Measurements from ENCODE around the gene AQP3. TPM values are rescaled to one million over a fixed set of nuclear protein-coding genes. Genes with fewer than 3 reads are reported as not detected.

AQP3 gene
- total RNA-seq, 1 donor from 2014 or later = 868 TPM

- Histone ChIP-seq H3K27me3 (no peaks in the 10 kb centered on the region), H3K4me3 (peak overlapping the region; percentile 49 to 55), H3K4me1 (peaks cover 27% of the 10 kb centered on the region), H3K9me3 (no peaks in the 10 kb centered on the region), H3K27ac (peak overlapping the region; percentile 53), H3K36me3 (no peaks in the 10 kb centered on the region)
- no peak for DNase-seq (ENCODE audit: extremely low spot score in 2 of 2)
- intact Hi-C loops (cut with DNase I) = no loop called here
- TF ChIP-seq POLR2AphosphoS5 (IDR thresholded peaks at IDR 0.05; ENCODE audit: insufficient read depth in 1 of 2, low read depth in 1 of 2) (peak; percentile 31 to 40), POLR2A (IDR thresholded peaks at IDR 0.05) (no peak)
Observed at GRCh38 chr9:33447799-33448553, 583 bp upstream of the AQP3 start.

- Histone ChIP-seq H3K27ac (peak overlapping the region; percentile 53), H3K9me3 (no peaks in the 10 kb centered on the region), H3K4me3 (peak overlapping the region; percentile 49 to 55), H3K4me1 (peaks cover 27% of the 10 kb centered on the region), H3K36me3 (no peaks in the 10 kb centered on the region), H3K27me3 (no peaks in the 10 kb centered on the region)
- intact Hi-C loops (cut with DNase I) = no loop called here
- no peak for DNase-seq (ENCODE audit: extremely low spot score in 2 of 2)
- TF ChIP-seq POLR2AphosphoS5 (IDR thresholded peaks at IDR 0.05; ENCODE audit: insufficient read depth in 1 of 2, low read depth in 1 of 2) (no peak), POLR2A (IDR thresholded peaks at IDR 0.05) (no peak), CTCF (IDR thresholded peaks at IDR 0.05) (no peak)
Observed at GRCh38 chr9:33446240-33446945, 1.0 kb downstream of the AQP3 start.

GRCh38 chr9:33445389-33446239, 1.8 kb downstream of the AQP3 start:
- H3K27ac ChIP-seq = peak overlapping the region; percentile 53
- no peaks in the 10 kb centered on the region for H3K27me3 ChIP-seq
- no peaks in the 10 kb centered on the region for H3K9me3 ChIP-seq
- no peak for TF ChIP-seq POLR2A (IDR thresholded peaks at IDR 0.05)
- no peak for TF ChIP-seq CTCF (IDR thresholded peaks at IDR 0.05)
- no peak for TF ChIP-seq POLR2AphosphoS5 (IDR thresholded peaks at IDR 0.05; ENCODE audit: insufficient read depth in 1 of 2, low read depth in 1 of 2)
- peaks cover 27% of the 10 kb centered on the region for H3K4me1 ChIP-seq
- H3K4me3 ChIP-seq = peak overlapping the region; percentile 49 to 55
- no peaks in the 10 kb centered on the region for H3K36me3 ChIP-seq
- DNase-seq (ENCODE audit: extremely low spot score in 2 of 2) = no peak
- intact Hi-C loops (cut with DNase I) = no loop called here

- DNase-seq (ENCODE audit: extremely low spot score in 2 of 2) = no peak
- intact Hi-C loops (cut with DNase I) = no loop called here
- TF ChIP-seq CTCF (IDR thresholded peaks at IDR 0.05) = no peak
- TF ChIP-seq POLR2AphosphoS5 (IDR thresholded peaks at IDR 0.05; ENCODE audit: insufficient read depth in 1 of 2, low read depth in 1 of 2) = no peak
- no peak for TF ChIP-seq POLR2A (IDR thresholded peaks at IDR 0.05)
- Histone ChIP-seq H3K9me3 (no peaks in the 10 kb centered on the region), H3K27me3 (no peaks in the 10 kb centered on the region), H3K27ac (peak overlapping the region; percentile 6), H3K4me1 (peaks cover 31% of the 10 kb centered on the region), H3K4me3 (peak overlapping the region in 1 of 2 donors; percentile 49), H3K36me3 (no peaks in the 10 kb centered on the region)
Observed at GRCh38 chr9:33443464-33444154, 3.8 kb downstream of the AQP3 start.

- Histone ChIP-seq H3K9me3 (no peaks in the 10 kb centered on the region), H3K4me3 (no peak overlapping the region), H3K4me1 (peaks cover 25% of the 10 kb centered on the region), H3K27me3 (no peaks in the 10 kb centered on the region), H3K36me3 (no peaks in the 10 kb centered on the region), H3K27ac (peak overlapping the region; percentile 4)
- no peak for DNase-seq (ENCODE audit: extremely low spot score in 2 of 2)
- TF ChIP-seq CTCF (IDR thresholded peaks at IDR 0.05) (no peak), POLR2AphosphoS5 (IDR thresholded peaks at IDR 0.05; ENCODE audit: insufficient read depth in 1 of 2, low read depth in 1 of 2) (peak in 1 of 2 donors; percentile 21)
- intact Hi-C loops (cut with DNase I) = no loop called here
Observed at GRCh38 chr9:33443047-33443446, 4.3 kb downstream of the AQP3 start.
